GM18507 (cell line): ENCODE results near the gene CSTA.

ENCODE experiments used
- DNase-seq: peaks from one replicate; pipeline ENCODE4 v3.0.0; 2011; ENCODE audit warnings: low read depth; ENCODE audit not compliant: insufficient read length; ENCODE audit errors: extremely low spot score
- FAIRE-seq: peaks from 2 replicates; lab custom pipeline; 2011; peaks lifted over from hg19 to GRCh38; lab: Jason Lieb, UNC

Gene CSTA

GRCh38 chr3:122324871-122325323 is at the start of gene CSTA:
Gene CSTA (plus strand): TSS chr3:122325248. CDS start chr3:122325293, 45 bp downstream.
- FAIRE-seq (no peak), DNase-seq (no peak)

- DNase-seq (no peak), FAIRE-seq (no peak)
Observed at GRCh38 chr3:122281891-122282290, 43.2 kb upstream of the CSTA start.

- FAIRE-seq (no peak), DNase-seq (no peak)
Observed at GRCh38 chr3:122283796-122284445, 41.1 kb upstream of the CSTA start.

GRCh38 chr3:122284486-122284885 is 40.6 kb upstream of the CSTA start:
- FAIRE-seq = no peak
- no peak for DNase-seq

- no peak for FAIRE-seq
- DNase-seq = no peak
Observed at GRCh38 chr3:122294359-122294758, 30.7 kb upstream of the CSTA start.

GRCh38 chr3:122295266-122296062 is 29.6 kb upstream of the CSTA start:
- DNase-seq (no peak), FAIRE-seq (peak; percentile 71)

- FAIRE-seq = peak; percentile 92
- DNase-seq = peak; percentile 20
Observed at GRCh38 chr3:122298239-122298638, 26.8 kb upstream of the CSTA start.

- FAIRE-seq (peak; percentile 72), DNase-seq (no peak)
Observed at GRCh38 chr3:122299215-122299614, 25.8 kb upstream of the CSTA start.

- no peak for DNase-seq
- FAIRE-seq = peak; percentile 53
Observed at GRCh38 chr3:122299872-122300460, 25.1 kb upstream of the CSTA start.

GRCh38 chr3:122301063-122301462 is 24.0 kb upstream of the CSTA start:
- DNase-seq = no peak
- FAIRE-seq = peak; percentile 64

- DNase-seq (no peak), FAIRE-seq (peak; percentile 63)
Observed at GRCh38 chr3:122305818-122306621, 19.0 kb upstream of the CSTA start.

- DNase-seq (no peak), FAIRE-seq (no peak)
Observed at GRCh38 chr3:122306622-122306953, 18.5 kb upstream of the CSTA start.

GRCh38 chr3:122307094-122307687 is 17.9 kb upstream of the CSTA start:
- DNase-seq (no peak), FAIRE-seq (peak; percentile 38)

- FAIRE-seq (peak; percentile 5), DNase-seq (no peak)
Observed at GRCh38 chr3:122307976-122308375, 17.1 kb upstream of the CSTA start.

- DNase-seq (no peak), FAIRE-seq (no peak)
Observed at GRCh38 chr3:122310361-122310760, 14.7 kb upstream of the CSTA start.

GRCh38 chr3:122312826-122313225 is 12.2 kb upstream of the CSTA start:
- FAIRE-seq (peak; percentile 33), DNase-seq (no peak)

GRCh38 chr3:122313281-122313680 is 11.8 kb upstream of the CSTA start:
- FAIRE-seq (no peak), DNase-seq (no peak)

- FAIRE-seq (no peak), DNase-seq (no peak)
Observed at GRCh38 chr3:122314228-122314876, 10.7 kb upstream of the CSTA start.

GRCh38 chr3:122315619-122316018 is 9.4 kb upstream of the CSTA start:
- no peak for DNase-seq
- FAIRE-seq = no peak
